ENCODE data around the gene TXN. TPM values are rescaled to one million over a fixed set of nuclear protein-coding genes. Genes with fewer than 3 reads are reported as not detected.

TXN gene
- total RNA-seq, 2 donors from 2014 or later = 498 to 600 TPM

- H3K9ac ChIP-seq (ENCODE audit: low read depth in 2 of 2, low read length in 2 of 2) = peak overlapping the region in 1 of 2 donors; percentile 95
- peak overlapping the region; percentile 96 for H3K27ac ChIP-seq
- no peak for DNase-seq
- no peaks in the 10 kb centered on the region for H3K27me3 ChIP-seq
- no peaks in the 10 kb centered on the region for H3K36me3 ChIP-seq
- H3K4me1 ChIP-seq = peaks cover 8% of the 10 kb centered on the region
- H3K9me3 ChIP-seq = no peaks in the 10 kb centered on the region
- intact Hi-C loops (cut with DNase I) = no loop called here
- H3K4me3 ChIP-seq = no peak overlapping the region
- TF ChIP-seq CTCF (IDR thresholded peaks at IDR 0.05) = no peak
These were observed 1.6 kb upstream of the TXN start for GRCh38 chr9:110257956-110258355.

GRCh38 chr9:110257097-110257841 is 962 bp upstream of the TXN start:
- intact Hi-C loops (cut with DNase I) = no loop called here
- DNase-seq = peak; percentile 54
- peak overlapping the region; percentile 84 to 95 for H3K9ac ChIP-seq (ENCODE audit: low read depth in 2 of 2, low read length in 2 of 2)
- no peaks in the 10 kb centered on the region for H3K36me3 ChIP-seq
- TF ChIP-seq CTCF (IDR thresholded peaks at IDR 0.05) = no peak
- H3K9me3 ChIP-seq = no peaks in the 10 kb centered on the region
- H3K27ac ChIP-seq = peak overlapping the region; percentile 96
- H3K4me1 ChIP-seq = peaks cover 8% of the 10 kb centered on the region
- no peaks in the 10 kb centered on the region for H3K27me3 ChIP-seq
- peak overlapping the region; percentile 92 for H3K4me3 ChIP-seq

GRCh38 chr9:110255463-110256379 is 586 bp downstream of the TXN start:
- peaks cover 8% of the 10 kb centered on the region for H3K4me1 ChIP-seq
- H3K27me3 ChIP-seq = no peaks in the 10 kb centered on the region
- no peaks in the 10 kb centered on the region for H3K9me3 ChIP-seq
- no peaks in the 10 kb centered on the region for H3K36me3 ChIP-seq
- peak overlapping the region; percentile 92 for H3K4me3 ChIP-seq
- peak; percentile 80 for DNase-seq
- no peak for TF ChIP-seq CTCF (IDR thresholded peaks at IDR 0.05)
- peak overlapping the region; percentile 87 to 99 for H3K9ac ChIP-seq (ENCODE audit: low read depth in 2 of 2, low read length in 2 of 2)
- intact Hi-C loops (cut with DNase I) = no loop called here
- H3K27ac ChIP-seq = peak overlapping the region; percentile 96

GRCh38 chr9:110255034-110255462 is 1.3 kb downstream of the TXN start:
- peak; percentile 37 for DNase-seq
- Histone ChIP-seq H3K27ac (peak overlapping the region; percentile 96), H3K27me3 (no peaks in the 10 kb centered on the region), H3K4me3 (peak overlapping the region; percentile 92), H3K9ac (ENCODE audit: low read depth in 2 of 2, low read length in 2 of 2) (peak overlapping the region; percentile 87 to 99), H3K4me1 (peaks cover 8% of the 10 kb centered on the region), H3K36me3 (no peaks in the 10 kb centered on the region), H3K9me3 (no peaks in the 10 kb centered on the region)
- intact Hi-C loops (cut with DNase I) = no loop called here
- TF ChIP-seq CTCF (IDR thresholded peaks at IDR 0.05) = no peak

GRCh38 chr9:110254500-110254899 is 1.8 kb downstream of the TXN start:
- peaks cover 8% of the 10 kb centered on the region for H3K4me1 ChIP-seq

More at GRCh38 chr9:110254500-110254899, 1.8 kb downstream of the TXN start:
- TF ChIP-seq CTCF (IDR thresholded peaks at IDR 0.05) = no peak
- intact Hi-C loops (cut with DNase I) = no loop called here
- no peaks in the 10 kb centered on the region for H3K9me3 ChIP-seq
- no peaks in the 10 kb centered on the region for H3K36me3 ChIP-seq
- peak overlapping the region; percentile 96 for H3K27ac ChIP-seq
- no peaks in the 10 kb centered on the region for H3K27me3 ChIP-seq
- no peak for DNase-seq
- peak overlapping the region in 1 of 2 donors; percentile 87 for H3K9ac ChIP-seq (ENCODE audit: low read depth in 2 of 2, low read length in 2 of 2)
- H3K4me3 ChIP-seq = peak overlapping the region; percentile 92
